Endothelial cell of umbilical vein (primary cell): ENCODE results near the gene C10orf105.

Experiments
- CTCF ChIP-seq, 2 donors: IDR thresholded peaks; 1 replicate in 1 of 2; 2 replicates in 1 of 2; pipeline ENCODE4 v1.5.1; 2011; ENCODE audit warnings: low read length in 2 of 2, mild to moderate bottlenecking in 2 of 2, moderate library complexity in 2 of 2, control low read depth in 1 of 2, inconsistent platforms in 1 of 2, low read depth in 1 of 2; ENCODE audit not compliant: insufficient read depth in 1 of 2; ENCODE audit errors: extremely low read depth in 1 of 2
- EZH2 ChIP-seq: IDR thresholded peaks from 2 replicates; pipeline ENCODE4 v1.6.1; 2012; ENCODE audit warnings: borderline replicate concordance, low read depth, mild to moderate bottlenecking, moderate library complexity, low read length, inconsistent platforms; ENCODE audit not compliant: severe bottlenecking
- GATA2 ChIP-seq: IDR thresholded peaks from 2 replicates; pipeline ENCODE4 v1.7.0; 2011; ENCODE audit warnings: low read depth, mild to moderate bottlenecking, moderate library complexity, mixed read lengths, low read length; ENCODE audit not compliant: insufficient read length, insufficient read depth
- MAX ChIP-seq: IDR thresholded peaks from 2 replicates; pipeline ENCODE4 v1.6.1; 2011; ENCODE audit not compliant: insufficient read depth, insufficient read length
- POLR2A ChIP-seq: IDR thresholded peaks from 2 replicates; pipeline ENCODE4 v1.6.1; 2012; ENCODE audit warnings: low read depth, mild to moderate bottlenecking, control low read depth, low read length

GRCh38 chr10:71755179-71755879, 35.8 kb upstream of the C10orf105 start:
- no peak for TF ChIP-seq MAX
- TF ChIP-seq EZH2 = no peak
- no peak for TF ChIP-seq POLR2A
- TF ChIP-seq GATA2 = no peak
- no peak for TF ChIP-seq CTCF (IDR thresholded peaks at IDR 0.05; ENCODE audit: extremely low read depth in 1 of 2, insufficient read depth in 1 of 2, low read depth in 1 of 2, low read length in 2 of 2)
